HFFc6 (cell line): ENCODE data around the gene GRIN2A. TPM values are rescaled to one million over a fixed set of nuclear protein-coding genes. Genes with fewer than 3 reads are reported as not detected.

Source experiments
- DNase-seq: peaks from one replicate; pipeline ENCODE4 v3.0.0-alpha.2; 2018
- H3K27ac Mint-ChIP-seq: 2 replicates; pipeline ENCODE4 v1.8.0; 2020; ENCODE audit warnings: mild to moderate bottlenecking, mixed read lengths
- H3K27me3 Mint-ChIP-seq: 2 replicates; pipeline ENCODE4 v1.8.0; 2021; ENCODE audit warnings: mild to moderate bottlenecking, moderate library complexity, mixed read lengths; ENCODE audit not compliant: insufficient read depth
- H3K36me3 Mint-ChIP-seq: 2 replicates; pipeline ENCODE4 v1.8.0; 2021; ENCODE audit warnings: low read depth, mixed read lengths
- H3K4me1 Mint-ChIP-seq: 2 replicates; pipeline ENCODE4 v1.8.0; 2020; ENCODE audit warnings: low read depth, mixed read lengths
- H3K4me3 Mint-ChIP-seq: 2 replicates; pipeline ENCODE4 v1.8.0; 2020; ENCODE audit warnings: mild to moderate bottlenecking, moderate library complexity, mixed read lengths
- H3K9me3 Mint-ChIP-seq: 2 replicates; pipeline ENCODE4 v1.8.0; 2020; ENCODE audit warnings: mild to moderate bottlenecking, mixed read lengths
- CTCF ChIP-seq: fragments of 200-600 bp; sonication (generic); IDR thresholded peaks from 2 replicates; pipeline ENCODE4 v1.5.0; 2021; ENCODE audit warnings: antibody characterized with exemption, mild to moderate bottlenecking
- total RNA-seq, 6 experiments: library from RNA; stranded (reverse); fragmentation: NEBNext Ultra II Directional; extraction: Animal tissue kit (Norgen Biotek cat#: 25700); gene quantifications; 2 replicates in 1 of 6; 3 replicates in 5 of 6; pipeline ENCODE4 v1.2.3, GENCODE V29; 2021

Gene GRIN2A
- total RNA-seq, 6 experiments from 2014 or later = 0.02 to 0.18 (median 0.08) TPM; not detected in 1

GRCh38 chr16:9966569-9967157, 215.6 kb downstream of the GRIN2A start:
- Mint-ChIP-seq H3K4me3 (no peak overlapping the region), H3K4me1 (no peaks in the 10 kb centered on the region), H3K36me3 (no peaks in the 10 kb centered on the region), H3K27ac (no peak overlapping the region), H3K9me3 (0 out of 2 replicates have a peak, but pooled peaks cover 4% of the 10 kb centered on the region), H3K27me3 (peaks cover 5% of the 10 kb centered on the region; the same call in 1 of the 2 replicates)
- TF ChIP-seq CTCF = no peak
- peak; percentile 11 for DNase-seq

GRCh38 chr16:9965079-9965478, 217.1 kb downstream of the GRIN2A start:
- Mint-ChIP-seq H3K9me3 (0 out of 2 replicates have a peak, but pooled peaks cover 4% of the 10 kb centered on the region), H3K36me3 (no peaks in the 10 kb centered on the region), H3K27ac (no peak overlapping the region), H3K4me1 (no peaks in the 10 kb centered on the region), H3K27me3 (peaks cover 5% of the 10 kb centered on the region; the same call in 1 of the 2 replicates), H3K4me3 (no peak overlapping the region)
- DNase-seq = no peak
- no peak for TF ChIP-seq CTCF

- Mint-ChIP-seq H3K27me3 (peaks cover 5% of the 10 kb centered on the region; the same call in 1 of the 2 replicates), H3K9me3 (0 out of 2 replicates have a peak, but pooled peaks cover 4% of the 10 kb centered on the region), H3K4me1 (no peaks in the 10 kb centered on the region), H3K4me3 (no peak overlapping the region), H3K36me3 (no peaks in the 10 kb centered on the region), H3K27ac (no peak overlapping the region)
- TF ChIP-seq CTCF = no peak
- DNase-seq = no peak
These were observed 217.8 kb downstream of the GRIN2A start for GRCh38 chr16:9964426-9964825.

GRCh38 chr16:9957433-9957832, 224.8 kb downstream of the GRIN2A start:
- H3K4me1 Mint-ChIP-seq = no peaks in the 10 kb centered on the region
- no peak overlapping the region for H3K4me3 Mint-ChIP-seq
- no peaks in the 10 kb centered on the region for H3K36me3 Mint-ChIP-seq
- TF ChIP-seq CTCF = no peak
- DNase-seq = no peak
- no peaks in the 10 kb centered on the region; the same call in 1 of the 2 replicates for H3K27me3 Mint-ChIP-seq
- no peak overlapping the region for H3K27ac Mint-ChIP-seq
- no peaks in the 10 kb centered on the region; the same call in 1 of the 2 replicates for H3K9me3 Mint-ChIP-seq

GRCh38 chr16:9957002-9957401, 225.2 kb downstream of the GRIN2A start:
- Mint-ChIP-seq H3K4me3 (no peak overlapping the region), H3K36me3 (no peaks in the 10 kb centered on the region), H3K27me3 (no peaks in the 10 kb centered on the region; the same call in 1 of the 2 replicates), H3K27ac (no peak overlapping the region), H3K4me1 (no peaks in the 10 kb centered on the region), H3K9me3 (no peaks in the 10 kb centered on the region; the same call in 1 of the 2 replicates)
- TF ChIP-seq CTCF = no peak
- no peak for DNase-seq
